ENCODE results near the gene ETFA. TPM values are rescaled to one million over a fixed set of nuclear protein-coding genes. Genes with fewer than 3 reads are reported as not detected.

ETFA gene
- total and polyA plus RNA-seq, 2 of the 8 experiments (the other 6 are each of a cell fraction or from before 2014, with no cell fraction given), result 60.9 to 90.0 TPM

- Histone ChIP-seq H3K36me3 (ENCODE audit: control insufficient read depth in 2 of 4, insufficient read depth in 4 of 4, low read length in 3 of 4) (peaks cover 0 to 17% (median 2%) of the 10 kb centered on the region in 4 experiments; a peak in 3 of 8 replicates), H4K5ac (ENCODE audit: insufficient read length, low read depth, low read length) (no peak overlapping the region), H3K9me3 (ENCODE audit: insufficient read depth in 2 of 2, low read depth in 1 of 2, low read length in 1 of 2) (no peaks in the 10 kb centered on the region), H4K91ac (replicated peaks; ENCODE audit: insufficient read length, low read length) (no peak overlapping the region), H3K23ac (ENCODE audit: insufficient read length) (no peak overlapping the region), H2BK120ac (replicated peaks; ENCODE audit: low read depth, low read length) (no peak overlapping the region), H2BK12ac (ENCODE audit: low read depth, low read length) (no peak overlapping the region), H3K4me1 (replicated peaks in 1 of 4; ENCODE audit: control insufficient read depth in 3 of 4, insufficient read depth in 4 of 4, low read length in 3 of 4) (no peaks in the 10 kb centered on the region), H3K4me3 (ENCODE audit: extremely low read depth in 1 of 4, insufficient read depth in 2 of 4, low read depth in 3 of 4, low read length in 4 of 4) (no peak overlapping the region), H3K27me3 (replicated peaks in 1 of 4; ENCODE audit: control insufficient read depth in 3 of 4, extremely low read depth in 1 of 4, insufficient read depth in 3 of 4, low read length in 3 of 4) (no peaks in the 10 kb centered on the region), H3K9ac (replicated peaks in 1 of 4; ENCODE audit: extremely low read depth in 1 of 4, low read depth in 3 of 4, low read length in 3 of 4) (no peak overlapping the region), H3K4me2 (ENCODE audit: insufficient read depth in 1 of 2, low read depth in 2 of 2, low read length in 2 of 2) (no peak overlapping the region), H2AK5ac (ENCODE audit: low read depth, low read length) (no peak overlapping the region), H3K27ac (ENCODE audit: low read depth, low read length) (no peak overlapping the region), H3K23me2 (ENCODE audit: low read depth, low read length) (no peaks in the 10 kb centered on the region), H3K56ac (replicated peaks; ENCODE audit: insufficient read length, low read depth, low read length) (no peak overlapping the region), H2BK5ac (ENCODE audit: low read depth, low read length) (no peak overlapping the region), H2AFZ (ENCODE audit: low read length) (no peak overlapping the region), H4K8ac (ENCODE audit: extremely low read depth, insufficient read depth, low read length) (no peak overlapping the region), H4K20me1 (replicated peaks in 1 of 2; ENCODE audit: control insufficient read depth in 1 of 2, insufficient read depth in 2 of 2, low read length in 2 of 2) (no peaks in the 10 kb centered on the region), H3K79me1 (ENCODE audit: low read depth, low read length) (no peaks in the 10 kb centered on the region), H3K14ac (ENCODE audit: insufficient read length) (no peak overlapping the region), H3K4ac (replicated peaks; ENCODE audit: insufficient read length, low read depth, low read length) (no peak overlapping the region), H3K18ac (ENCODE audit: extremely low read depth, low read length) (no peak overlapping the region), H2BK15ac (ENCODE audit: low read length) (no peak overlapping the region), H3K79me2 (ENCODE audit: control insufficient read depth in 1 of 2, insufficient read depth in 2 of 2, low read length in 2 of 2) (no peaks in the 10 kb centered on the region; a peak in 1 of 4 replicates), H2BK20ac (ENCODE audit: low read length) (no peak overlapping the region)
- CTCF ChIA-PET (ENCODE audit: partially characterized antibody), result interaction anchor here (0.9 to 1.5 kb wide), 2 partner anchors 99 to 367 kb away, joined by 3 to 6 read pairs; no protein-coding TSS in a partner anchor
- TF ChIP-seq SP1 (IDR thresholded peaks at IDR 0.05; ENCODE audit: low read depth, low read length), result no peak
- no peak for TF ChIP-seq TCF12 (IDR thresholded peaks at IDR 0.05; ENCODE audit: low read depth, low read length)
- no peak for TF ChIP-seq EP300 (IDR thresholded peaks at IDR 0.05; ENCODE audit: borderline replicate concordance in 1 of 2, low read depth in 2 of 2, low read length in 2 of 2)
- no peak for TF ChIP-seq EZH2 (IDR thresholded peaks at IDR 0.05; ENCODE audit: low read depth, low read length, severe bottlenecking)
- no peak for TF ChIP-seq SP2 (IDR thresholded peaks at IDR 0.05; ENCODE audit: low read length)
- no peak for TF ChIP-seq ASH2L (IDR thresholded peaks at IDR 0.05; ENCODE audit: low read length)
- WGBS, 2 experiments (ENCODE audit: extremely low coverage in 1 of 2, insufficient coverage in 1 of 2, insufficient read length in 1 of 2, insufficient replicate concordance in 2 of 2, low coverage in 1 of 2, low lambda C conversion rate in 2 of 2, missing lambda C conversion rate in 1 of 2), result 90% methylated on average over 3 of the region's 3 CpGs; no CpG with 5 or more reads in 1 of the 2 experiments
- DNase-seq (ENCODE audit: low read depth in 1 of 2, low spot score in 2 of 2), result no peak
- no peak for FAIRE-seq
- POLR2A ChIA-PET (ENCODE audit: partially characterized antibody), result no interaction called here
These were observed 21.7 kb downstream of the ETFA start for GRCh38 chr15:76289582-76289981.

All from H1 (cell line).